BLaER1 (cell line): Measurements from ENCODE around the gene HGFAC.

ENCODE experiments used
- H3K27ac ChIP-seq: shearing (Covaris generic); formaldehyde crosslinking; 2 replicates; pipeline ENCODE4 v1.8.1; 2022
- H3K27me3 ChIP-seq: shearing (Covaris generic); formaldehyde crosslinking; 2 replicates; pipeline ENCODE4 v1.8.1; 2022
- H3K36me3 ChIP-seq: shearing (Covaris generic); formaldehyde crosslinking; 2 replicates; pipeline ENCODE4 v1.8.1; 2022
- H3K4me1 ChIP-seq: shearing (Covaris generic); formaldehyde crosslinking; 2 replicates; pipeline ENCODE4 v1.8.1; 2022
- H3K4me2 ChIP-seq: shearing (Covaris generic); formaldehyde crosslinking; 2 replicates; pipeline ENCODE4 v1.8.1; 2022
- H3K4me3 ChIP-seq: shearing (Covaris generic); formaldehyde crosslinking; 2 replicates; pipeline ENCODE4 v1.8.1; 2022
- H3K9ac ChIP-seq: shearing (Covaris generic); formaldehyde crosslinking; 2 replicates; pipeline ENCODE4 v1.8.1; 2022
- H3K9me3 ChIP-seq: shearing (Covaris generic); formaldehyde crosslinking; 2 replicates; pipeline ENCODE4 v1.8.1; 2022
- H4K20me1 ChIP-seq: shearing (Covaris generic); formaldehyde crosslinking; 2 replicates; pipeline ENCODE4 v1.8.1; 2022
- Cebpa-rat ChIP-seq: shearing (Covaris generic); IDR thresholded peaks from 2 replicates; pipeline ENCODE4 v1.8.1; 2022

Gene HGFAC

GRCh38 chr4:3464911-3465697 is 23.3 kb downstream of the HGFAC start:
- Histone ChIP-seq H3K4me3 (no peak overlapping the region), H3K27me3 (peaks cover 34% of the 10 kb centered on the region), H3K9me3 (peaks cover 10% of the 10 kb centered on the region), H4K20me1 (no peaks in the 10 kb centered on the region), H3K4me1 (peaks cover 62% of the 10 kb centered on the region), H3K9ac (no peak overlapping the region), H3K27ac (peak overlapping the region; percentile 18; the same call in 1 of the 2 replicates), H3K36me3 (no peaks in the 10 kb centered on the region), H3K4me2 (peak overlapping the region; percentile 77)
- no peak for TF ChIP-seq Cebpa-rat

GRCh38 chr4:3465698-3466671 is 24.2 kb downstream of the HGFAC start:
- Histone ChIP-seq H3K4me3 (no peak overlapping the region), H3K4me1 (peaks cover 55% of the 10 kb centered on the region), H3K9me3 (peaks cover under 1% of the 10 kb centered on the region; the same call in 1 of the 2 replicates), H3K27me3 (peaks cover 34% of the 10 kb centered on the region), H3K27ac (peak overlapping the region; percentile 18; the same call in 1 of the 2 replicates), H3K9ac (no peak overlapping the region), H4K20me1 (no peaks in the 10 kb centered on the region), H3K36me3 (no peaks in the 10 kb centered on the region), H3K4me2 (peak overlapping the region; percentile 77)
- no peak for TF ChIP-seq Cebpa-rat

- H3K27ac ChIP-seq: no peak overlapping the region
- no peak overlapping the region for H3K4me3 ChIP-seq
- H4K20me1 ChIP-seq: no peaks in the 10 kb centered on the region
- H3K9me3 ChIP-seq: no peaks in the 10 kb centered on the region
- H3K4me1 ChIP-seq: peaks cover 49% of the 10 kb centered on the region
- H3K4me2 ChIP-seq: no peak overlapping the region
- TF ChIP-seq Cebpa-rat: no peak
- H3K27me3 ChIP-seq: peaks cover 33% of the 10 kb centered on the region
- H3K36me3 ChIP-seq: no peaks in the 10 kb centered on the region
- no peak overlapping the region for H3K9ac ChIP-seq
Observed at GRCh38 chr4:3466691-3467600, 25.2 kb downstream of the HGFAC start.

DNA sequence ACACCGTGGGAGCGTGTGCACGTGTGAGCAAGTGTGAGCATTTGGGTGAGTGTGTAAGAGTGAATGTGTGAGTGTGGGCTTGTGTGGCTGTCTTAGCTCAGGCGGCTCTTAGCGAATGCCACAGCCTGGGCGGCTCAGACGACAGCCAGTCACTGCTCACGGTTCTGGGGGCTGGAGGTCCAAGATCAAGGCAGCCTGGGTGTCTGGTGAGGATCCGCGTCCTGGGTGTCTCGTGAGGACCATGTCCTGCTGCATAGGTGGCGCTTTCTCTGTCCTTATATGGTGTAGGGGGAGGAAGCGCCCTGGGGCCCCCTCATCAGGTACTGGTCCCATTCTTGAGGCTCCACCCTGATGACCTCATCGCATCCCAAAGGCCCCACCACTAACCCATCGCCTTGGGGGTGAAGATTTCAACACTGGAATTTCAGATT is 25.8 kb downstream of the HGFAC start:
- H3K9ac ChIP-seq: no peak overlapping the region
- no peak for TF ChIP-seq Cebpa-rat
- H3K4me3 ChIP-seq: no peak overlapping the region
- no peaks in the 10 kb centered on the region for H3K36me3 ChIP-seq
- H3K9me3 ChIP-seq: no peaks in the 10 kb centered on the region
- no peaks in the 10 kb centered on the region for H4K20me1 ChIP-seq
- peaks cover 26% of the 10 kb centered on the region for H3K27me3 ChIP-seq
- H3K4me1 ChIP-seq: peaks cover 49% of the 10 kb centered on the region
- no peak overlapping the region for H3K4me2 ChIP-seq
- H3K27ac ChIP-seq: no peak overlapping the region

DNA sequence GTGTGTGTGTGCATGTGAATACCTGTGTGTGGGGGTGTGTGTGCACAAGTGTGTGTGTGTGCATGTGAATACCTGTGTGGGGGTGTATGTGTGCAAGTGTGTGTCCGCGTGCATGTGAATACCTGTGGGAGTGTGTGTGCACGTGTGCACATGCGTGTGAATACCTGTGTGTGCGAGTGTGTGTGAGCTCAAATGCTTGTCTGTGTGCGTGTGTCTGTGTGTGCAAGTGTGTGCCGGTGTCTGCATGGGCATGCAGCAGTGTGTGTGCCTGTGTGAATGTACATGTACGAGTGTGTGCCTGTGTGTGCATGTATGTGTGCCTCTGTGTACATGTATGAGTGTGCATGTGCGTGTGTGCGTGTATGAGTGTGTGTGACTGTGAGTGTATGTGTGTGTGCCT is 26.4 kb downstream of the HGFAC start:
- H3K9ac ChIP-seq: no peak overlapping the region
- H3K4me2 ChIP-seq: no peak overlapping the region
- no peak overlapping the region for H3K4me3 ChIP-seq
- TF ChIP-seq Cebpa-rat: no peak
- H3K36me3 ChIP-seq: no peaks in the 10 kb centered on the region
- H3K27me3 ChIP-seq: peaks cover 24% of the 10 kb centered on the region
- no peak overlapping the region for H3K27ac ChIP-seq
- H3K9me3 ChIP-seq: no peaks in the 10 kb centered on the region
- H4K20me1 ChIP-seq: no peaks in the 10 kb centered on the region
- peaks cover 49% of the 10 kb centered on the region for H3K4me1 ChIP-seq

DNA sequence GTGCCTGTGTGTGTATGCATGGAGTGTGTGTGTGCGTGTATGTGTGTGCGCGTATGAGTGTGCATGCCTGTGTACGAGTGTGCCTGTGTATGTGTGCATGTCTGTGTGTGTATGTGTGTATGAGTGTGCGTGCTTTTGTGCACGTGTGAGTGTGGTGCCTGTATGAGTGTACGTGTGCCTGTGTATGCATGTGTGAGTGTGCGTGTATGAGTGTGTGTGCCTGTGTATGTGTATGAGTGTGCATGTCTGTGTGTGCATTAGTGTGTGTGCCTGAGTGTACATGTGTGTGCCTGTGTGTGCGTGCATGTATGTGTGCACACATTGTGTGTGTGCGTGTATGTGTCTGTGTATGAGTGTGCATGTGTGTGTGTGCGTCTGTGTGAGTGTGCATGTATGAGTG is 27.0 kb downstream of the HGFAC start:
- H3K9me3 ChIP-seq: no peaks in the 10 kb centered on the region
- peaks cover 20% of the 10 kb centered on the region for H3K27me3 ChIP-seq
- H3K36me3 ChIP-seq: no peaks in the 10 kb centered on the region
- no peak overlapping the region for H3K27ac ChIP-seq
- peaks cover 49% of the 10 kb centered on the region for H3K4me1 ChIP-seq
- no peak overlapping the region for H3K9ac ChIP-seq
- no peak overlapping the region for H3K4me3 ChIP-seq
- no peaks in the 10 kb centered on the region for H4K20me1 ChIP-seq
- H3K4me2 ChIP-seq: no peak overlapping the region
- TF ChIP-seq Cebpa-rat: no peak

DNA sequence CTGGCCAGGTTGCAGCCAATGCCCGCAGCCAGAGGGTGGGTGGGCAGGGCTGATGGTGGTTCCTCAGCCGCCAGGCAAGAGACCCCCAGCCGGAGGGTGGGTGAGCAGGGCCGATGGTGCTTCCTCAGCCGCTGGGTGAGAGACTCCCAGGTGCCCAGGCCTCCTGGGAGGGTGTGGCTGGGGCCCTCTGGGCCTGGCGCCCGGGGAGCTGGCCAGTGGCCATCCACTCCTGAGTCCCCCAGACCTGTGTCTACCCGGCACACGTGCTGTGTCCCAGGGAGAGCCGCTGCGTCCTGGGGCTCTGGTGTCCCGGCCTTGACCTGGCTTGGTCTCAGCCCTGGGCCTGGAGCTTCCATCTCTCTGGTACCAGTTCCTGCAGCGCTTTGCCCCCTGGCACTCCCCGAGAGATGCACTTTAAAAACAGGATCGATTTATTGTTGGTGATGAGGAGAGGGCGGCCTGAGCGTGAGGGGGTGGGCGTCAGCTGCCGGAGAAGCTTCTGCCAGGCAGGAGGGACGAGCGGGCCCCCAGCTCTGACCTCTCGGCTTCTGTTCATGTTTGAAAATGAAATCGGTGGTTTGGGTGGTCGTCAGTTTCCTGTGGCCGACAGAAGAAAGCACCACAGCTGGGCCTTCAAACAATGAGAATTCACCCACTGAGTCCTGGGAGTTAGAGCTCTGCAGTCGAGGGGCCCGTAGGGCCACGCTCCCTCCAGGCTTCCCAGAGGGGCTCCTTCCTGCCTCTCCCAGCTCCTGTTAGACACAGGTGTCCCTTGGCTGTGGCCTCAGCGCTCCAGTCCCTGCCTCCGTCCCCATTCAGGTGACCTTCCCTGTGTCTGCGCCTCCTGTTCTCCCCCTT is 27.8 kb downstream of the HGFAC start:
- Histone ChIP-seq H4K20me1 (no peaks in the 10 kb centered on the region), H3K9ac (no peak overlapping the region), H3K4me1 (peaks cover 41% of the 10 kb centered on the region), H3K36me3 (no peaks in the 10 kb centered on the region), H3K9me3 (no peaks in the 10 kb centered on the region), H3K27me3 (peaks cover 12% of the 10 kb centered on the region), H3K4me3 (no peak overlapping the region), H3K4me2 (no peak overlapping the region), H3K27ac (no peak overlapping the region)
- TF ChIP-seq Cebpa-rat: no peak

DNA sequence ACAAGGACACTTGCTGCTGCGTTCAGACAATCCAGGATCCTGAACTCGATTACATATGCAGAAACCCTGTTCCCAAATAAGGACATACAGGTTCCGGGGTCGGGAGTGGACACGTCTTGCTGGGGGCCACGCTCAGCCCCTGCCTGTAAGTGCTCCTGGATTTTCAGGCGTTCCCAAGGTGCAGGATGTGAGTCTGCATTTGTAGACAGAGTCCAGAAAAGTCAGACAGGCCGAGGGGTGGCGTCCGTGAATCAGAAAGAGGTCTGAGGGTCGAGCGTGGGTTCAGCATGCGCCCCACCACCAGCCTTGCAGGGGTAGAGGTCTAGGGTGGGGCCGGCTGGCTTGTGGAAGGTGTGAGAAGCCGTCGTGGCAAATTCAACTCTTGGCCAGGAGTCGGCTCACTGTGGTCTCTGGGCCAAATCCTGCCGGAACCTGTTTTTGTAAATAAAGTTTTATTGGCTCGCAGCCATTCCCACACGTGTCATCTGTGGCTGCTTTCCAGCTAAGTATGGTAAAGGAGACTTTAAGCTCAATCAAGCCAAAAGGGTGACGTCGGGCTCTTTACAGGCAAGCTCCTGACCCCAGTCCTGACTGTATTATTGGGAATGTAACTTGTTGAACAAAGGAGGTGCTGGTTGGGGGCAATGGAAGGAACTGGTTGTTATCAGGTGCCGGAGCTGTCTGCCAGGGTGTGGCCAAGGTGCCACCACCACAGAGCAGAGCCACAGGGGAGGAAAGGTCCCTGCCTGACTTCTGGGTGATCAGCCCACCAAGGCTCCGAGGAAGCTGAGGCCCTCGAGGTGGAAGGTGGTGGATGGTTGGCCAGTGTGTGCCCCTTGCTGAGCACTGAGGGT is 28.7 kb downstream of the HGFAC start:
- Histone ChIP-seq H3K36me3 (no peaks in the 10 kb centered on the region), H4K20me1 (no peaks in the 10 kb centered on the region), H3K9ac (no peak overlapping the region), H3K4me3 (no peak overlapping the region), H3K4me1 (peaks cover 32% of the 10 kb centered on the region), H3K27ac (no peak overlapping the region), H3K4me2 (no peak overlapping the region), H3K9me3 (no peaks in the 10 kb centered on the region), H3K27me3 (peaks cover 3% of the 10 kb centered on the region)
- TF ChIP-seq Cebpa-rat: no peak
